HL-60 (cell line): Measurements from ENCODE around the gene MTMR1.

Experiments used
- CTCF ChIP-seq: IDR thresholded peaks from one replicate; pipeline ENCODE4 v1.5.1; 2011; ENCODE audit warnings: low read length, control low read depth, inconsistent platforms; ENCODE audit not compliant: insufficient read depth
- GABPA ChIP-seq: IDR thresholded peaks from 2 replicates; pipeline ENCODE4 v1.6.1; 2012; ENCODE audit warnings: low read depth
- POLR2AphosphoS5 ChIP-seq: IDR thresholded peaks from 2 replicates; pipeline ENCODE4 v1.6.1; 2012; ENCODE audit warnings: low read depth
- REST ChIP-seq: IDR thresholded peaks from 2 replicates; pipeline ENCODE4 v1.6.1; 2012; ENCODE audit warnings: low read depth; ENCODE audit not compliant: insufficient replicate concordance
- SPI1 ChIP-seq: IDR thresholded peaks from 2 replicates; pipeline ENCODE4 v1.6.1; 2012; ENCODE audit warnings: low read depth, mild to moderate bottlenecking, borderline replicate concordance

- no peak for TF ChIP-seq CTCF
- TF ChIP-seq POLR2AphosphoS5: no peak
- no peak for TF ChIP-seq REST
- TF ChIP-seq SPI1: no peak
- no peak for TF ChIP-seq GABPA
Observed at GRCh38 chrX:150768580-150769190, 75.5 kb downstream of the MTMR1 start.
